NCI-H1436 treated with DMSO at 0.1 percent for 48 hours (cell line): ENCODE data around the gene CAMTA1.

Experiments
- DNase-seq: peaks from one replicate; lab custom pipeline; 2025; lab: John Stamatoyannopoulos, UW

CAMTA1 gene

GRCh38 chr1:6776895-6777294, 8.4 kb upstream of the CAMTA1 start:
- no peak for DNase-seq

- no peak for DNase-seq
Measured at GRCh38 chr1:6777813-6778212, 7.4 kb upstream of the CAMTA1 start.

DNA sequence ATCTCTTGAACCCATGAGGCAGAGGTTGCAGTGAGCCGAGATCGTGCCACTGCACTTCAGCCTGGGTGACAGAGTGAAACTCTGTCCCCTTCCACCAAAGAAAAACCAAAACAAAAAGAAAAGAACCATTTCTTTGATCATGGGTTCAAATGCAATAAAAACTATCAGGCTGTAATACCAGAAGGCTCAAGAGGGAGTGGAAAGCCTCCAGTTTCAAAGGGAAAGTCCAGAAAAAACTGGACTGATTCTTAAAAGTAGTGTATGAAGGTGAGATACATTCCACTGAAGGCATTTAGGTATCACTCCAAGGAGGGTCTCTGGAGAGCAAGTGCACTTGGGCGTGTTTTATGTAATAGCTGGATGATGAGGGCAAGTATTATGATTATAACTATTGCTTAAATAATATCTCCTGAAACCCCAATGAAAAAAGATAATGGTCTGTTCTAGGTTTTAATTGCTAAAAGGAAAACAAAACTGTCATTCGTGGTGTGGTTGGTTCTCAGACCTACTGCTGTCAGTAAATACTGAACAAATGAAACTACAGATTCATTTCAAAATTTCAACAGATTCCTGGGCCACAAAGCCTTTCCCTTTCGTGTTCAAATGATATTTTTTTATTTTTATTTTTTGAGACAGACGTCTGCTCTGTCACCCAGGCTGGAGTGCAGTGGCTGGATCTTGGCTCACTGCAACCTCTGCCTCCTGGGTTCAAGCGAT, 6.0 kb upstream of the CAMTA1 start:
- DNase-seq = no peak

GRCh38 chr1:6782151-6782550, 3.1 kb upstream of the CAMTA1 start:
- no peak for DNase-seq

DNA sequence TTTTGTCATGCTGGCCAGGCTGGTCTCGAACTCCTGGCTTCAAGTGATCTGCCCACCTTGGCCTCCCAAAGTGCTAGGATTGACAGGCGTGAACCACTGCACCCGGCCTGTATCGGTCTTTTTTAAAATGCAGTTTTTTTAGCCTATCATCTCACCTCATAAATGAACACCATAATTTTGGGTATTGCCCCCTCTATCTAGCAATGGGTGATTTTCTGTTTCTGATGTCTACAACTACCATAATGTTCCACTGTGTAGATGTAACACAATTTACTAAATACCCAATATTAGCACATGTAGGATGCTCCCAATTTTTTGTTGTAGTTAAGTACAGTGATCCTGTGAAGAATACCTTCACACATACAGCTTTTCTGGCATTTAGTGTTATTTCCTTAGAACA, 2.0 kb upstream of the CAMTA1 start:
- DNase-seq = no peak

DNA sequence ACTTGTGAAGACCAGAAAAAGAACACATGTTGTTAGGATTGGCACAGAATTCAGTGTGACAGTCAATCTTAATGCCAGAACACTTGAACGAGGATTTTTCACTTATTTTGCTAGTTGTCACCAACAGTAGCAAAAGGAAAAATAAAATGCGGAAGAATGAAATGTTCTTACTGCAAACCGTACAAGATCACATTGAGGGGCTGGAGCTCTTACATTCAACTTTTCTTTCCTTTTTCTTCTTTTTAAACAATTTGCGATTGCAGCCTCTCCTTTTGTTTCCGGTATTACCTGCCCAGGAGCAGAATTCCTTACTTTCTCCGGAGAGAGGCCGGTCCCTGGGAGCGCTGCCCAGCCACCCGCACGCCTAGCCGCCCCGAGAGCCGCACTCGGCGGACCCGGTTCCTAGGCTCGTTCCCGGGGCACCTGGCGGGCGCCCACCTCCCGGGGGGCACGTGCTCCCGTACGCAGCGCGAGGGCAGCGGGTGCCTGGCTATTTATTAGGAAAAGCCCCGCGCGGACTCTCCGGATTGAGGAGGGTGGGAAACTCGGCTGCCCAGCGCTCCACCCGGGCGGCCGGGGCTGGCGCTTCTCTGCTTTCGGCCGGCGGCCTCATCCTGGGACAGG, 1.2 kb upstream of the CAMTA1 start:
- DNase-seq = no peak

GRCh38 chr1:6784560-6785317, 515 bp upstream of the CAMTA1 start:
- peak; percentile 99 for DNase-seq

- DNase-seq = no peak
Measured at GRCh38 chr1:6785728-6786505, 663 bp downstream of the CAMTA1 start.

GRCh38 chr1:6788946-6789345, 3.7 kb downstream of the CAMTA1 start:
- DNase-seq = no peak

DNA sequence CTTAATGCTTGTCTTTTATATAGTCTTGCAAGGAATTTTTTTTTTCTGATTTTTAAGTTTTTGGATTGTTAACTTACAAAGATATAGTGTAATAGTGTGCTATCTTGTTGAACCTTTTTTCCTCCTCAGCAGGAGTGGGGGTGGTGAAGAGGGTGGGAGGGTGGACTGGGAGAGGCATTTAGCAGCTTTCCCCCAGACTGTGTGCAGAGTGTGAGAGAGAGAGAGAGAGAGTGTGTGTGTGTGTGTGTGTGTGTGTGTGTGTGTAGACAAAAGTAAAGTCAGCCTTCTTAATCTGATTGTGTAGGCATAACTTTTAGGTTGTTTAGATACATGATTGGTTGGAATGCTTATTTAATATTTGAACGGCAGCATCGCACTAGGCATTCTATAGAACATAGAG, 4.9 kb downstream of the CAMTA1 start:
- DNase-seq = no peak

DNA sequence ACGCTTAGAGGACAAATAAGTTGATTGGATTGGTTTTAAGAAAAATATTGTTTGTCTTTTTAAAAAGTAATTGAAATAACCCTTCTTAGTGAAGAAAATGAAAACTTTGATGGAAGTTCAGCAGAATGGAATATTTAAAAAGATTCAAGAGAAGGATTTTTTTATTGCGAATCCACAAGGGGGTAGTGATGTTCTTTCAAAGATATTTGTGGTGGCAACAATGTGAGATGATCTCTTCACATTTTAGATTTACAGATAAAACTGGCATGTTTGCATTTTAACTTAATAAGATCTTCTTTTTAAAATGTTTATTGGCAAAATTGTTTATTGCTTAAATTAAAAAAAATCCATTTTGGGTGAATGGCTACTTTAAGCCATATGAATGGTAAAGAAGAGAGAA, 8.9 kb downstream of the CAMTA1 start:
- no peak for DNase-seq

DNA sequence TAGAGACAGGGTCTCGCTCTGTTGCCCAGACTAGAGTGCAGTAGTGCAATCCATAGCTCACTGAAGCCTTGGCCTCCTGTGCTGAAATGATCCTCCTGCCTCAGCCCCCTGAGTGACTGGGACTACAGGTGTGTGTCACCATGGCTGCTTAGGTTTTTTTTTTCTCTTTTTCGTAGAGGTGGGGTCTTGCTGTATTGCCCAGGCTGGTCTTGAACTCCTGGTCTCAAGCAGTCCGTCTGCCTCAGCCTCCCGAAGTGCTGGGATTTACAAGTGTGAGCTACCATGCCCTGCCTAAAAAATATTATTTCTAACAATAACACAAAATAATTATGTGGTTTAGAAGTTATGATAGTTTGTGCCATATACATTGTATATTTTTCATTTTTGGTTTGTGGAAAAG, 9.9 kb downstream of the CAMTA1 start:
- no peak for DNase-seq

- no peak for DNase-seq
Measured at GRCh38 chr1:6795661-6796060, 10.4 kb downstream of the CAMTA1 start.

- DNase-seq = no peak
Measured at GRCh38 chr1:6796095-6796494, 10.8 kb downstream of the CAMTA1 start.

- no peak for DNase-seq
Measured at GRCh38 chr1:6799499-6799898, 14.2 kb downstream of the CAMTA1 start.

GRCh38 chr1:6800745-6801144, 15.5 kb downstream of the CAMTA1 start:
- no peak for DNase-seq

GRCh38 chr1:6801199-6801598, 15.9 kb downstream of the CAMTA1 start:
- no peak for DNase-seq

DNA sequence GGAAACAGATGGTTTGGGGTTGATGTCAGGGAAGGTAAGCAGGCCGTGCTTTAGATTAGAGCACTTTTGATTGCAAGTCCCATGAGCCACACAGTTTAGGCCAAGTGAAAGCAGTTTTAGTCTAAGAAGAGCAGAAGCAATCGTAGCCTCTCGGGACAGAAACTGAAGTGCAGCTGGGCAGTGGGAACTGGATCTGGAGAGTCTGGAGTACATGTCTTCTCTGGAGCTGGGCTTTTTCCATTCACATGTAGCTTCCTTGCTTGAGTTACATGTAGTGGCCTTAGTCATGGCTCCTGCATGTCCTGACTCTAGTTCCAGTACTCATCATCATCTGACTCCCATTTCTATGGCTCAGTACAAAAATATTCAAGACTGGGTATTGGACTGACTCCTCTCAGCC, 16.7 kb downstream of the CAMTA1 start:
- no peak for DNase-seq

GRCh38 chr1:6802454-6802853, 17.2 kb downstream of the CAMTA1 start:
- DNase-seq = no peak

DNA sequence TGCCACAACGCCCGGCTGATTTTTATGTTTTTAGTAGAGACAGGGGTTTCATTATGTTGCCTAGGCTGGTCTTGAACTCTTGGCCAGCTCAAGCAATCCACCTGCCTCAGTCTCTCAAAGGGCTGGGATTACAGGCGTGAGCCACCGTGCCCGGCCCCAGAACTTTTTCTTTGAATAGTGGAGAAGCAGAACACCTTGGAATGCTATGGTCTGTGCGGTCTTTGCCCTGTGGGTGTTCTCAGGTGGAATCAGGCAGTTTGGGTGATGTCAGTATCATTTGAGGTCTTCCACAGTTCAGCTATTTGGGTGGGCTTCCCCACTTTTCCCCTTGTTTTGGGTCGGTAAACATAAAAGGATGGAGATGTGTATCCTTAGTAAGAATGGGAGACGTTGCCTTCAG, 17.6 kb downstream of the CAMTA1 start:
- no peak for DNase-seq

GRCh38 chr1:6803357-6803756, 18.1 kb downstream of the CAMTA1 start:
- no peak for DNase-seq

- DNase-seq = no peak
Measured at GRCh38 chr1:6805004-6805416, 19.8 kb downstream of the CAMTA1 start.

DNA sequence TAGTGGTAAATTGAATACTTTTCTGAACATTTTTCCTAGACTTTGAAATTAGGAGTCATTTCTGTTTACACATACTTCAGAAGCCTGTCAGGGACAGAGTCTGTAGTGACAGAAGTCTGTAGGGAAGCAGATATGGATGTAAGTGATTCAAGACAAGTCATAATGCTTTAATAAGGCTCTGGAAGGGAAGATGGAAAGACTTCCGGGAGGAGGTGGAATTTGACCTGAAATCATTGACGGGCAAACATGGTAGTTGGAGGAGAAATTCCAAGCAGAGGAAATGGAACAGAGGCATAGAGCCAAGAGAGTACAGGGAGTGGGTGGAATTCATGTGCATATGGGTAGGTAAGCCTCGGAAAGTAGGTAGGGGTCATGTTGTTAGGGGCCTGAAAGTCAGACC, 22.5 kb downstream of the CAMTA1 start:
- DNase-seq = no peak
